NCI-H2171 (cell line): ENCODE data around the gene EHHADH.
"Not testable (repeated sequence)": the region's sequence is repeated elsewhere in the genome, so short reads cannot be mapped to it uniquely, and the experiment has no call there.

Source experiments
- DNase-seq: peaks from one replicate; lab custom pipeline; 2025; lab: John Stamatoyannopoulos, UW

The EHHADH gene

GRCh38 chr3:185251272-185251671 is 2.6 kb downstream of the EHHADH start:
- DNase-seq, result no peak

GRCh38 chr3:185250653-185251052 is 3.2 kb downstream of the EHHADH start:
- DNase-seq, result no peak

- DNase-seq, result no peak
Measured at GRCh38 chr3:185250247-185250646, 3.6 kb downstream of the EHHADH start.

GRCh38 chr3:185242642-185243041 is 11.2 kb downstream of the EHHADH start:
- DNase-seq, result no peak

GRCh38 chr3:185236969-185237368 is 16.9 kb downstream of the EHHADH start:
- DNase-seq, result no peak

GRCh38 chr3:185233328-185233727 is 20.5 kb downstream of the EHHADH start:
- DNase-seq, result no peak

- not testable (repeated sequence) for DNase-seq
Measured at GRCh38 chr3:185226526-185226925, 27.3 kb downstream of the EHHADH start.

GRCh38 chr3:185225523-185225922 is 28.3 kb downstream of the EHHADH start:
- no peak for DNase-seq

- no peak for DNase-seq
Measured at GRCh38 chr3:185225080-185225479, 28.8 kb downstream of the EHHADH start.

- no peak for DNase-seq
Measured at GRCh38 chr3:185221203-185221602, 32.6 kb downstream of the EHHADH start.

- DNase-seq, result no peak
Measured at GRCh38 chr3:185216607-185216958, 37.3 kb downstream of the EHHADH start.

GRCh38 chr3:185215873-185216606 is 37.8 kb downstream of the EHHADH start:
- peak; percentile 10 for DNase-seq

- no peak for DNase-seq
Measured at GRCh38 chr3:185212559-185212958, 41.3 kb downstream of the EHHADH start.

- no peak for DNase-seq
Measured at GRCh38 chr3:185212086-185212485, 41.8 kb downstream of the EHHADH start.

GRCh38 chr3:185210621-185211142 is 43.2 kb downstream of the EHHADH start:
- DNase-seq, result no peak

- DNase-seq, result no peak
Measured at GRCh38 chr3:185208823-185209222, 45.0 kb downstream of the EHHADH start.

- DNase-seq, result no peak
Measured at GRCh38 chr3:185207931-185208746, 45.7 kb downstream of the EHHADH start.

GRCh38 chr3:185207481-185207880 is 46.4 kb downstream of the EHHADH start:
- no peak for DNase-seq

- DNase-seq, result no peak
Measured at GRCh38 chr3:185205865-185206264, 48.0 kb downstream of the EHHADH start.

- no peak for DNase-seq
Measured at GRCh38 chr3:185204894-185205293, 49.0 kb downstream of the EHHADH start.

GRCh38 chr3:185200639-185201038 is 53.2 kb downstream of the EHHADH start:
- no peak for DNase-seq

GRCh38 chr3:185199671-185200070 is 54.2 kb downstream of the EHHADH start:
- no peak for DNase-seq

- DNase-seq, result no peak
Measured at GRCh38 chr3:185199206-185199605, 54.6 kb downstream of the EHHADH start.
